Breast epithelium (tissue), 4 donors: Measurements from ENCODE around the gene HOPX. TPM values are rescaled to one million over a fixed set of nuclear protein-coding genes. Genes with fewer than 3 reads are reported as not detected.

Experiments used
- DNase-seq, 2 donors: peaks; one replicate each; pipeline ENCODE4 v3.0.0-alpha.2; 2019; ENCODE audit warnings: low spot score in 2 of 2
- H3K27ac ChIP-seq, 2 donors: fragments of 200-600 bp; sonication (generic) in 1 of 2; one replicate each; pipeline ENCODE4 v1.5.1; 2016 to 2019; ENCODE audit warnings: mild to moderate bottlenecking in 1 of 2
- H3K27me3 ChIP-seq, 2 donors: fragments of 200-600 bp; sonication (generic) in 1 of 2; one replicate each; pipeline versions ENCODE4 v1.5.1 to v1.6.0; 2017 to 2019; ENCODE audit warnings: control low read depth in 1 of 2, mild to moderate bottlenecking in 1 of 2
- H3K36me3 ChIP-seq: fragments of 200-600 bp; one replicate; pipeline ENCODE4 v1.5.1; 2019
- H3K4me1 ChIP-seq, 2 donors: fragments of 200-600 bp; sonication (generic); one replicate each; pipeline ENCODE4 v1.5.1; 2016 to 2019; ENCODE audit warnings: control low read depth in 1 of 2
- H3K4me3 ChIP-seq, 3 donors: fragments of 200-600 bp; sonication (generic); 1 replicate in 2 of 3; 2 replicates in 1 of 3; pipeline ENCODE4 v1.5.1; 2016 to 2019; ENCODE audit warnings: mild to moderate bottlenecking in 3 of 3, moderate library complexity in 2 of 3
- H3K9me3 ChIP-seq, 2 donors: fragments of 200-600 bp; sonication (generic) in 1 of 2; one replicate each; pipeline ENCODE4 v1.5.1; 2016 to 2019; ENCODE audit warnings: control low read depth in 1 of 2
- POLR2A ChIP-seq: fragments of 450-650 bp; IDR thresholded peaks from one replicate; pipeline ENCODE4 v1.6.1; 2016; ENCODE audit warnings: antibody characterized with exemption, mild to moderate bottlenecking, moderate library complexity
- POLR2AphosphoS5 ChIP-seq, 3 donors: sonication (generic); formaldehyde crosslinking; IDR thresholded peaks; one replicate each; pipeline ENCODE4 v1.6.1; 2017; ENCODE audit warnings: antibody characterized with exemption in 3 of 3
- intact Hi-C: fragments of 100-400 bp; cut with DNase I; formaldehyde crosslinking; loops from one replicate; pipeline ENCODE4 v1.15.1; 2023; ENCODE audit warnings: low total_unique reads
- total RNA-seq, 3 donors: library from RNA; depleted of rRNA; stranded (reverse); fragments of >200 nt; gene quantifications; one replicate each; pipeline ENCODE4 v1.1.0, GENCODE V29; 2016
- TF ChIP-seq, protein P1 (sequence below), 3 donors: fragments of 450-650 bp; IDR thresholded peaks; one replicate each; pipeline ENCODE4 v1.5.1; 2016 to 2017; ENCODE audit warnings: antibody characterized with exemption in 3 of 3, mild to moderate bottlenecking in 3 of 3, moderate library complexity in 3 of 3

The HOPX gene
- total RNA-seq, 3 donors from 2014 or later = 3.8 to 9.8 (median 4.8) TPM

GRCh38 chr4:56723659-56724230 lies 42.6 kb upstream of the HOPX start:
- H3K4me3 ChIP-seq = no peak overlapping the region
- TF ChIP-seq POLR2AphosphoS5 (IDR thresholded peaks at IDR 0.05) (no peak), POLR2A (no peak)
- TF ChIP-seq, protein P1, sequence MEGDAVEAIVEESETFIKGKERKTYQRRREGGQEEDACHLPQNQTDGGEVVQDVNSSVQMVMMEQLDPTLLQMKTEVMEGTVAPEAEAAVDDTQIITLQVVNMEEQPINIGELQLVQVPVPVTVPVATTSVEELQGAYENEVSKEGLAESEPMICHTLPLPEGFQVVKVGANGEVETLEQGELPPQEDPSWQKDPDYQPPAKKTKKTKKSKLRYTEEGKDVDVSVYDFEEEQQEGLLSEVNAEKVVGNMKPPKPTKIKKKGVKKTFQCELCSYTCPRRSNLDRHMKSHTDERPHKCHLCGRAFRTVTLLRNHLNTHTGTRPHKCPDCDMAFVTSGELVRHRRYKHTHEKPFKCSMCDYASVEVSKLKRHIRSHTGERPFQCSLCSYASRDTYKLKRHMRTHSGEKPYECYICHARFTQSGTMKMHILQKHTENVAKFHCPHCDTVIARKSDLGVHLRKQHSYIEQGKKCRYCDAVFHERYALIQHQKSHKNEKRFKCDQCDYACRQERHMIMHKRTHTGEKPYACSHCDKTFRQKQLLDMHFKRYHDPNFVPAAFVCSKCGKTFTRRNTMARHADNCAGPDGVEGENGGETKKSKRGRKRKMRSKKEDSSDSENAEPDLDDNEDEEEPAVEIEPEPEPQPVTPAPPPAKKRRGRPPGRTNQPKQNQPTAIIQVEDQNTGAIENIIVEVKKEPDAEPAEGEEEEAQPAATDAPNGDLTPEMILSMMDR (IDR thresholded peaks at IDR 0.05) = no peak
- intact Hi-C loops = no loop called here
- H3K9me3 ChIP-seq = no peaks in the 10 kb centered on the region
- no peaks in the 10 kb centered on the region for H3K27me3 ChIP-seq
- no peaks in the 10 kb centered on the region for H3K4me1 ChIP-seq
- no peaks in the 10 kb centered on the region for H3K36me3 ChIP-seq
- no peak overlapping the region for H3K27ac ChIP-seq
- no peak for DNase-seq

- Histone ChIP-seq H3K36me3 (no peaks in the 10 kb centered on the region), H3K27me3 (no peaks in the 10 kb centered on the region), H3K4me3 (no peak overlapping the region), H3K4me1 (no peaks in the 10 kb centered on the region), H3K27ac (no peak overlapping the region), H3K9me3 (no peaks in the 10 kb centered on the region)
- TF ChIP-seq POLR2A (no peak), POLR2AphosphoS5 (IDR thresholded peaks at IDR 0.05) (no peak)
- no peak for DNase-seq
- intact Hi-C loops = no loop called here
These were observed 42.1 kb upstream of the HOPX start for GRCh38 chr4:56723201-56723605.

DNA sequence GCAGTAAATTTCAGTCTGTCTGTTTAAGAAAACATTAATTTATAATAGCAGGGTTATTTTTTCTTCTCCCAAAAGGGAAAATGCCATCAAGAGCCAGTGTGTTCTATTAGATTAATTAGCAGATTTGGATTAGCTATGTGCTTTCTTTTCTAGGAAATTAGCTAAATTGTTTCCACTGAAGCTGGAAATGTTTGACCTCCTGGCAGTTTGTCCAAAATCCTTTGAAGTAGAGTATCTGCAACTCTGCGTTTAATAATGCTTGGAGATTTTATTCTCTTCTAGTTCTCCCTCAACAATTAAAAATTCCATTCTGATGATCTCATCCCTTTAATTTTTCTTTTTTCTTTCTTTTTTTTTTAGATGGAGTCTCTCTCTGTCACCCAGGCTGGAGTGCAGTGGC lies 27.1 kb upstream of the HOPX start:
- no peaks in the 10 kb centered on the region for H3K36me3 ChIP-seq
- no peak overlapping the region for H3K4me3 ChIP-seq
- TF ChIP-seq POLR2AphosphoS5 (IDR thresholded peaks at IDR 0.05) (no peak), POLR2A (no peak)
- TF ChIP-seq, protein P1 (IDR thresholded peaks at IDR 0.05) = no peak
- H3K9me3 ChIP-seq = peaks cover 0 to 13% of the 10 kb centered on the region in 2 donors
- H3K27ac ChIP-seq = no peak overlapping the region
- no peak for DNase-seq
- no peaks in the 10 kb centered on the region for H3K27me3 ChIP-seq
- H3K4me1 ChIP-seq = no peaks in the 10 kb centered on the region
- intact Hi-C loops = no loop called here

DNA sequence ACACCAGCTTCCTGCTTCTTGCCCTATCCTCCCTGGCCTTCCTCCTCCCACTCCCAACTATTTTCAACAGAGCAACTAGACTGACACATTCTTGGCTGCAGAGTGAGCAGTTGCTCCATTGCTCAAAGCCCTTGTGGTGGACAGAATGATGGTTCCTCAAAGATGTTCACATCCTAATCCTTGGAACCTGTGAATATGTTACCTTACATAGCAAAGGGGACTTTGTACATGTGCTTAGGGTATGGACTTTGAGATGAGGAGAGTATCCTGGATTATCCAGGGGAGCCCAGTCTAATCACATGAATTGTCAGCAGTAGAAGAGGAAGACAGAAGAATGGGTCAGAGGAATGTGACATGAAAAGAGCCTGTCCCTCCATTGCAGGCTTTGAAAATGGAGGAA lies 24.9 kb upstream of the HOPX start:
- no peak for TF ChIP-seq POLR2A
- TF ChIP-seq POLR2AphosphoS5 (IDR thresholded peaks at IDR 0.05) = no peak
- TF ChIP-seq, protein P1 (IDR thresholded peaks at IDR 0.05) = no peak
- DNase-seq = no peak
- no peak overlapping the region for H3K4me3 ChIP-seq
- H3K27me3 ChIP-seq = no peaks in the 10 kb centered on the region
- H3K27ac ChIP-seq = no peak overlapping the region
- intact Hi-C loops = no loop called here
- no peaks in the 10 kb centered on the region for H3K4me1 ChIP-seq
- H3K36me3 ChIP-seq = no peaks in the 10 kb centered on the region
- H3K9me3 ChIP-seq = peaks cover 0 to under 1% of the 10 kb centered on the region in 2 donors

- TF ChIP-seq POLR2A = no peak
- no peak for TF ChIP-seq POLR2AphosphoS5 (IDR thresholded peaks at IDR 0.05)
- TF ChIP-seq, protein P1 (IDR thresholded peaks at IDR 0.05) = no peak
- Histone ChIP-seq H3K9me3 (no peaks in the 10 kb centered on the region), H3K4me3 (no peak overlapping the region), H3K27ac (no peak overlapping the region), H3K36me3 (no peaks in the 10 kb centered on the region), H3K4me1 (no peaks in the 10 kb centered on the region), H3K27me3 (no peaks in the 10 kb centered on the region)
- DNase-seq = no peak
- intact Hi-C loops = no loop called here
These were observed 24.2 kb upstream of the HOPX start for GRCh38 chr4:56705334-56705733.
